ENCODE results near the gene SNX33. TPM values are rescaled to one million over a fixed set of nuclear protein-coding genes. Genes with fewer than 3 reads are reported as not detected.
A peak's percentile ranks its signal among the peaks of the same experiment; 100 is the strongest.
"Not testable (repeated sequence)": the region's sequence is repeated elsewhere in the genome, so short reads cannot be mapped to it uniquely, and the experiment has no call there.

Gene SNX33
- total RNA-seq, 2 donors from 2014 or later = 18.9 to 23.2 TPM

DNA sequence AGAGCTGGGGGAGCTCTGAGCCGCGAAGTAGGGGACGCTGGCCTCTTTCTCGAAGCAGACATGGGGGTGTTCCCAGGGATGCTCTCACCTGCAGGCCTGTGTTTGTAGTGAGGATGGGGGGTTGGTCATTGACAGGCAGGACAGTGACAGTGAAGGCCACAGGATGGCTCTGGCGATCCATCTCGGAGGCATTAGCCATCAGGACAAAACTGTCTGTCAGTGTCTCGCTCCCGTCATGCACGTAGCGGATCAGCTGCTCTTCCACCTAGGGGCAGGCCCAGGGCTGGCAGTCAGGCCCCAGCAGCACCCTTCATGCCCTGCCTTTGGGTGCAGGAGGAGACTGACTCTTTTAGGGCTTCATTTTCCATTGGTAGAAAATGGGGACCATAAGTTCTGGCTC is 36.9 kb downstream of the SNX33 start:
- no peak overlapping the region for H3K4me3 ChIP-seq (ENCODE audit: low read length)
- no peak for DNase-seq
- no peaks in the 10 kb centered on the region for H3K27me3 ChIP-seq (ENCODE audit: control insufficient read depth, insufficient read depth, low read length, poor library complexity, severe bottlenecking)
- WGBS, 2 experiments (ENCODE audit: insufficient coverage in 1 of 2, insufficient read length in 1 of 2) = 90 to 91% methylated on average over 6 to 10 of the region's 10 CpGs
- TF ChIP-seq, protein P1, sequence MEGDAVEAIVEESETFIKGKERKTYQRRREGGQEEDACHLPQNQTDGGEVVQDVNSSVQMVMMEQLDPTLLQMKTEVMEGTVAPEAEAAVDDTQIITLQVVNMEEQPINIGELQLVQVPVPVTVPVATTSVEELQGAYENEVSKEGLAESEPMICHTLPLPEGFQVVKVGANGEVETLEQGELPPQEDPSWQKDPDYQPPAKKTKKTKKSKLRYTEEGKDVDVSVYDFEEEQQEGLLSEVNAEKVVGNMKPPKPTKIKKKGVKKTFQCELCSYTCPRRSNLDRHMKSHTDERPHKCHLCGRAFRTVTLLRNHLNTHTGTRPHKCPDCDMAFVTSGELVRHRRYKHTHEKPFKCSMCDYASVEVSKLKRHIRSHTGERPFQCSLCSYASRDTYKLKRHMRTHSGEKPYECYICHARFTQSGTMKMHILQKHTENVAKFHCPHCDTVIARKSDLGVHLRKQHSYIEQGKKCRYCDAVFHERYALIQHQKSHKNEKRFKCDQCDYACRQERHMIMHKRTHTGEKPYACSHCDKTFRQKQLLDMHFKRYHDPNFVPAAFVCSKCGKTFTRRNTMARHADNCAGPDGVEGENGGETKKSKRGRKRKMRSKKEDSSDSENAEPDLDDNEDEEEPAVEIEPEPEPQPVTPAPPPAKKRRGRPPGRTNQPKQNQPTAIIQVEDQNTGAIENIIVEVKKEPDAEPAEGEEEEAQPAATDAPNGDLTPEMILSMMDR (conservative IDR thresholded peaks at IDR 0.05) = peak; percentile 34
- no peaks in the 10 kb centered on the region for H3K36me3 ChIP-seq (ENCODE audit: control insufficient read depth, insufficient read depth, low read length)
- Mint-ChIP-seq H3K36me3 (ENCODE audit: low read depth) (no peaks in the 10 kb centered on the region), H3K4me1 (peaks cover 8% of the 10 kb centered on the region), H3K27ac (no peak overlapping the region), H3K9me3 (no peaks in the 10 kb centered on the region), H3K27me3 (ENCODE audit: insufficient read depth) (no peaks in the 10 kb centered on the region), H3K4me3 (no peak overlapping the region)
- H3K27ac ChIP-seq (ENCODE audit: low read depth, low read length) = no peak overlapping the region
- H3K4me1 ChIP-seq (ENCODE audit: control insufficient read depth, insufficient read depth, low read length) = no peaks in the 10 kb centered on the region
- no peak overlapping the region for H3K9ac ChIP-seq (ENCODE audit: extremely low read depth, low read length, poor library complexity, severe bottlenecking)
- H3K9me3 ChIP-seq (ENCODE audit: control insufficient read depth, low read length) = no peaks in the 10 kb centered on the region

DNA sequence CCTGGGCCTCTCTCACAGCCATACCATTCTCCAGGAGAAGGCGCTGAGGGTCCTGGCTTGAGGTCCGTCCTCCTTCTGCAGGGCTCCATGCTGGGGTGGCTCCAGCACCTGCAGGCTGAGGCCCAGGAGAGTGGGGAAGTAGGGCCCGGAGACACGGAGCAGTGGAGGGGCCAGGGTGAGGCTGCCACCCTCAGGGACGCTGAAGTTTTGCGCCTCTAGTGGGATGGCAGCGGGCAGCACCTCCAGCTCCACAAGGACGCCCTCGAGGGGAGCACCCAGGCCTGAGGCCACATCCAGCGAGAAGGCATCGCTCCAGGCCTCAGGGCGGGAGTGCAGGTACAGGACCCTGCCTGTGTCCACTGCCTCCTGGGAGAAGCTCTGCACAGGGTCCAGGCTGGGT is 37.5 kb downstream of the SNX33 start:
- Histone ChIP-seq H3K27me3 (ENCODE audit: control insufficient read depth, insufficient read depth, low read length, poor library complexity, severe bottlenecking) (no peaks in the 10 kb centered on the region), H3K27ac (ENCODE audit: low read depth, low read length) (no peak overlapping the region), H3K9ac (ENCODE audit: extremely low read depth, low read length, poor library complexity, severe bottlenecking) (no peak overlapping the region), H3K4me3 (ENCODE audit: low read length) (no peak overlapping the region), H3K36me3 (ENCODE audit: control insufficient read depth, insufficient read depth, low read length) (no peaks in the 10 kb centered on the region), H3K9me3 (ENCODE audit: control insufficient read depth, low read length) (no peaks in the 10 kb centered on the region), H3K4me1 (ENCODE audit: control insufficient read depth, insufficient read depth, low read length) (no peaks in the 10 kb centered on the region)
- no peaks in the 10 kb centered on the region for H3K36me3 Mint-ChIP-seq (ENCODE audit: low read depth)
- H3K4me3 Mint-ChIP-seq = no peak overlapping the region
- peaks cover 4% of the 10 kb centered on the region for H3K4me1 Mint-ChIP-seq
- WGBS, 2 experiments (ENCODE audit: insufficient coverage in 1 of 2, insufficient read length in 1 of 2) = 83 to 86% methylated on average over 1 to 12 of the region's 12 CpGs
- H3K27ac Mint-ChIP-seq = no peak overlapping the region
- H3K27me3 Mint-ChIP-seq (ENCODE audit: insufficient read depth) = no peaks in the 10 kb centered on the region
- DNase-seq = no peak
- TF ChIP-seq, protein P1 (conservative IDR thresholded peaks at IDR 0.05) = no peak
- no peaks in the 10 kb centered on the region for H3K9me3 Mint-ChIP-seq

DNA sequence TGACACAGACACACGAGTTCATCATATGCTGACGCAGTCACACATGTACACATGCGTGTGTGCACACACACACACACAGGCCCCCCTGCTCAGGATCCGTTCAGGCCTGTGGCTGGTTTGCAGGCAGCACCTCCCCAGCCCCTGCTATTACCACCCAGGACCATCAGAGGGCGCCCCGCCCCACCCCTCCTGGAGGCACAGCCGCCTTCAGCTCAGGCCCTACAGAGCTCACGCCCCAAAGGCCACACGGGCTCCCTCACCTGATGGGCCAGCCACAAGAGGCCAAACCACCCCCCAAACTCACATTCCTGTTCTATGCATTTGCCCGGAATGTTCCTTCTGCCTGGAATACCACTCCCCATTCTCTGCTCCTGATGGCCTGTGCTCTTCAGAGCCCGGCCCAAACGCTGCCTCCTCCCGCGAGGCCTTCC is 38.5 kb downstream of the SNX33 start:
- not testable (repeated sequence) for H3K27me3 ChIP-seq (ENCODE audit: control insufficient read depth, insufficient read depth, low read length, poor library complexity, severe bottlenecking)
- WGBS, 2 experiments (ENCODE audit: insufficient coverage in 1 of 2, insufficient read length in 1 of 2) = 38 to 43% methylated on average over 2 to 13 of the region's 14 CpGs

More for the DNA sequence above, 38.5 kb downstream of the SNX33 start:
- H3K4me3 Mint-ChIP-seq; H3K9me3 ChIP-seq (ENCODE audit: control insufficient read depth, low read length); H3K36me3 ChIP-seq (ENCODE audit: control insufficient read depth, insufficient read depth, low read length); H3K27ac ChIP-seq (ENCODE audit: low read depth, low read length); H3K9me3 Mint-ChIP-seq; H3K4me1 ChIP-seq (ENCODE audit: control insufficient read depth, insufficient read depth, low read length); H3K4me3 ChIP-seq (ENCODE audit: low read length); H3K27ac Mint-ChIP-seq; H3K36me3 Mint-ChIP-seq (ENCODE audit: low read depth); H3K9ac ChIP-seq (ENCODE audit: extremely low read depth, low read length, poor library complexity, severe bottlenecking); H3K27me3 Mint-ChIP-seq (ENCODE audit: insufficient read depth); H3K4me1 Mint-ChIP-seq: not testable (repeated sequence)
- peak; percentile 96 for DNase-seq
- TF ChIP-seq, protein P1 (conservative IDR thresholded peaks at IDR 0.05) = peak; percentile 85

All from endodermal cell (in vitro differentiated cells).